OCI-M1 (cell line): Measurements from ENCODE around the gene ARFGAP2.

ENCODE experiments used
- DNase-seq: peaks from one replicate; lab custom pipeline; 2025; lab: John Stamatoyannopoulos, UW

Gene ARFGAP2

DNA sequence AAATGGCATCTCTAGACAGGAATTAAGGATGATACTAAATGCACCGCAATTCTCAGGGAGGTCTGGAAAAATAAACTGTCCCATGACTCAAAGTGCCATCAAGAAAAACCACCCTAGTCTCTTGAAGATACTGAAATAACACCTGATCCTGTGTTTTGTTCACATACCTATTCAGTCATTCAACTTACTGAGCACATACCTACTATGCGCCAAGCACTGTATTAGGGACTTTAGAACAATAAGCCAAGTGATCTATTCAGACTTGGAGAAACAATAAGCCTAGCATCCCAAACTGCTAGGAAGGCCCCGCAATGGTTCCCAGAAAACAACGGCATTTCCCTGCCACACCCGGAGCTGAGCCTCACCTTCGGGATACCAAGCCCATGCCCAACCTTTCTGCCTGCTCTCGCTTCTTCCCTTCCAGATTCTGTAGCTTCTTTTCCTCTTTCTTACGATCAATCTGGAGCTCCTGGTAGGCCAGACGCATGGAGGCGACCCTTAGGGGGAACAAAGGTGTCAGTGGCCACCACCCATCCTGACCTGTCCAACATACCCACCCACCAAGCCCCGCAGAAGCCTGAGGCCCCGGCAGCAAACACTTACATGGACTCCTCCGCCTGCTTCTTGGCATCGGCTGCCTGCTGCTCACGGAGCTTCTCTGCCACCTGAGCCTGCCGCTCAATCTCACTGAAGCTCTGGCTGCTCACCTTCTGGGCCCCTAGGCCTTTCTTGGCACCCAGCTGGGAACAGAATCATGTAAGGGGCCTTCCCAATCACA, 5.4 kb downstream of the ARFGAP2 start:
- no peak for DNase-seq

DNA sequence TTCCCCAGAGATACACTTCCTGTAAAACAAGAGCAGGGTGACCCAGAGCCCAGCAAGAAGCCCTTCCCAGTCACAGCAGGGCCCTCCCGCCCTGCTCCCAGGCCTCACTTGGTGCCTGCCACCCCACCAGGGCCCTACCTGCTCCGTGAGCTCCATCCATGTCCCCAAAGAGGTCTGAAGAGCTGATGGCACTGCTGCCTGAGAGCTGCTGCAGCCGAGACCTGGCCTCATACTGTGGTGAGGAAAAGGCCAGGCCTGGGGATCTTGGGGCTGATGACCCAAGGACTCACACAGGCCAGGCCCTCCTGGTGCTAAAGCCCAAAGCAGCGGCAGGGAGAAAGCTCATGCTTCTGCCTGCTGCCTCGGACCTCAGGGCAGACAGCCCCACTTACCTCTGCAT, 10.3 kb downstream of the ARFGAP2 start:
- no peak for DNase-seq

DNA sequence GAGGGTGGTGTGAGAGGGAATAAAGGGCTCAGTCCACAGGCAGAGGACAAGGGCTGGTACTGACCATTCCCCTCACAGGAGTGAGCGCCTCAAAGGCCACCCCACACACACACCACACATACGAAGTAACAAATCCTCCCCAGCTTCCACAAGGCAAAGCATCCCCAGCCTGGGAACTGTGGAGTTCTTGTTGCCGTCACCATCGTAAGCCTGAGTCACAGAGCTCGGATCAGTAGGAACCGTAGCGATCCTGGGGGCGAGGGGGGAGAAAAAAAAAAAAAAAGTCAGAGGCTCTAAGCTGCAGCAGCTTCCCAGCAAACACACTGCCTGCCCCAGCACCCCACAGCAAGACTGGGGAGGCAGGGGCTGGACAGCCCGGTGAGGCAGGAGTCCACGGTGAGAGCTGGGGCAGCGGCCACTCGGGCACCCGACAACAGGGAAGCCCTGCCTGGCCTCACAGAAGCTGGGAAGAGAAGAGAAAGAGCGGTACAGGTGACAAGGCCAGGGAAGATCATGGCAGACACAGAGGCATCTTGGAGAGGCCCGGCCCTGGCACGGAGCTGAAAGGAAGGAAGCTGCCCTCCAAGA, 11.3 kb downstream of the ARFGAP2 start:
- no peak for DNase-seq

DNA sequence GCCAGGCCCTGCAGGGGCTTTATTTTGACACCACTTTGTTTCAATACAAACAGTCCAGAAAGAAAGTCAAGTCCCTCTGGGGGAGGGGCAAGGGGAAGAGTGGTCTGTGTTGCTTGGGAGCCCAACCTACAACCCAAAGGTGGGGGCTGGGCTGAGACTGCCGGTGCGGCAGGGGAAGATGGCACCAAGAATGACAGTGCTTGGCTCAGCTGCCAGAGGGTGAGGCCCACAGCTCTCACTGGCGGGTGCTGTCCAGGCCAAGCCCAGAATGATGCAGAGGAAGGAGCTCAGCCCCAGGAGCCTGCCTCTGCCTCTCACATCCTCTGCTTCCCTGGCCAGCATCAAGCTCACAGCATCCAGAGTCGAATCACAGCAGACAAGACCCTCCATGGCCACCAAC, 12.4 kb downstream of the ARFGAP2 start:
- DNase-seq, result no peak

DNA sequence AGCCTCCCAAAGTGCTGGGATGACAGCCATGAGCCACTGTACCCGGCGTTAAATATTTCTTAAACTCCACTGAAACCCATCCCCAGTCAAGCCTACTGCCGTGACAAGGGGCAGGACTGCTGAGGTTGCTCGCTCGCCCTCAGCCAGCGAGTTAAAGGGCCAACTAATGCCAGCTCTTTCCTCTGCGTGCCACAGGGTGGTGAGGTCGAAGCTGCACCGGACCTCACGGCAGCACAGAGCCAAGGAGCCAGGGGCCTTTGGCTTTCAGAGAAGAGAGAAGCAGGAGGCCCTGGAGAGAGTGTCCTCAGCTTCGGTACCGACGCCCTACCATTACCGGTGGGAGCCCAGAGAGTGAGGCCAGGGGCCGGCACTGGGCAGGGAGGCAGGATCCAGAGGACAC, 12.8 kb downstream of the ARFGAP2 start:
- no peak for DNase-seq

DNA sequence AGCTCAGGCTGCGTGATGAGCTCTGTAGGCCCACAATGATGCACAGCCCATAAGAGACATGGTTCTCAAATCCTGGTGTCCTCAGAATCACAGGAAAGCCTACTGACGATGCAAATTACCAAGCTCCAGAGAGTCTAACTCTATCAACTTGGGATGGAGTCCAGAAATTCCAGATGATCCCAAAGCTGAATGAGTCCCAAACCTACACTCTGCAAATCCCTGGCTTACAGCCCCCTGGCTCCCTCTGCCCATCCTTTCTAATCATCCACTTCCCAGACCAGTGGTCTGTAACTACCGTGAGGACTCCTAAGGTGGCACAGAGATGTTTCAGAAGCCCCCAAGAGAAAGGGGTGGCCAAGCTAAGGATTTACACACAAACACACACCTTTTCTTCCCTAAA, 13.5 kb downstream of the ARFGAP2 start:
- no peak for DNase-seq

DNA sequence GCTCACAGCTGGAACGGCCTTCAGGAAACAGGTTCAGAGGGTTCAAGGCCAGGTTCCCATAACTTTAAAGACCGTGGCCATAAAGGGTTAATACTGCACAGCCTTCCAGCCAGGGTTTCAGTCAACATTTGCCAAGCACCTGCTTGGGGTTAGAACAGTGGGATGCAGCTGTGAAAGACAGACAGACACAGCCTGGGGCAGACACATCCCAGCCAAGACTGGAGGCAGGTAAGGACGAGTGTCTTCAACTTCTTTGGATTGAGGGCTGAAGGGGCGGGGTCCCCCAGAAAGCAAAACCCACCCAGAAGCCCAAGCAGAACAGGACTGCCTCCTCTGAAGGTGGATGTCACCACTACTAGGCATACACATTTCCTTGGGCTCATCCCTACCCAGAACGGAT, 14.3 kb downstream of the ARFGAP2 start:
- DNase-seq, result no peak

DNA sequence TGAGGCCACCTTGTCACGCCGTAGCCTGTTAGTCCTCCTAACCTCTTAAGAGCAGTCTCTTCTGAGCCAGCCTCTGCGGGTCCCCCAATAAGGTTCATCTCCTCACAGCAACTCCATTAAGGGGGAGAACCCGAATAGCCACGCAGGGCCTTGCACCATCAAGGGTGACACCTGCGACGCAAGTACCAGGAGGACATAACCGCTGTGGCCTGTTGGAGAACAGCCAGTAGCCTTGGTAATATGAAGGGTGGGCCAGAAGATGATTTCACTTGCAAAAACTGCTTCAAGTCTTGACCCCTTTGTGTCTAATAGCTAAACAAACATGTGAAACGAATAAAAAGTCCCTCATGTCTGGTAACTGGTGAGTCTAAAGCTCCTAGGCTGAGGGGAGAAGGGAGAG, 14.8 kb downstream of the ARFGAP2 start:
- no peak for DNase-seq

DNA sequence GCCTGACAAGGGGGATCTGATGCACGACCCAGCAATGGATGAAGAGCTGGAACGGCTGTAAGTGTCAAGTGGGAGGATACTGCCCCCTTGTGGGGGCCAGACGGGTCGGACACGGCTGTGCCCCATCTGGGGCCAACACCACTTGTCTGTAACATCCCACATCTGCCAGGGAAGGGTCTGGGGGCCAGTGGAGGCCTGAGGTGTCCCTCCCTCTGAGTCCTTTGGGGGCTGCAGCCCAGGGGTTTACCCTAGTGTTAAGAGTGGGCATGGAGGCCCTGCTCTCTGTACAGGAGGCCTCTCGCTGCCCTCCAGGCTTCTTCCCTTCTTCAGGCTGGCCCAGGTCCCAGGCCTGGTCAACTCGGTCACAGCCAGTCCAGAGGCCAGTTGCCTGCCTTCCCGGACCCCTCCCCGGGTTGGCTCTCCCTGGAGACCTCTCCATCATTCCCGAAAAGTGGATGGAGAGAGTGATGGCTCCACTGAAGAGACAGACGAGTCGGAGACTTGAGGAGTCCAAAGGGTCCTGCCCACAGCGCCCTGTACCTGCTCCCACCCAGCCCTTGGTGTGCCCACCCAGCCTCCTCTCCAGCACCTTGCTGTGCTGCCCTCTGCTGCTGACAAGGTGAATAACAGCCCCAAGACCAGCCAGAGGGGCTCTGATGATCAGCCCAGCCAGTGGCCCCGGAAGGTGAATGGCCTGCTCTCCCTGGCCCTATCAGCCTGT, 15.4 kb downstream of the ARFGAP2 start:
- peak; percentile 70 for DNase-seq

DNA sequence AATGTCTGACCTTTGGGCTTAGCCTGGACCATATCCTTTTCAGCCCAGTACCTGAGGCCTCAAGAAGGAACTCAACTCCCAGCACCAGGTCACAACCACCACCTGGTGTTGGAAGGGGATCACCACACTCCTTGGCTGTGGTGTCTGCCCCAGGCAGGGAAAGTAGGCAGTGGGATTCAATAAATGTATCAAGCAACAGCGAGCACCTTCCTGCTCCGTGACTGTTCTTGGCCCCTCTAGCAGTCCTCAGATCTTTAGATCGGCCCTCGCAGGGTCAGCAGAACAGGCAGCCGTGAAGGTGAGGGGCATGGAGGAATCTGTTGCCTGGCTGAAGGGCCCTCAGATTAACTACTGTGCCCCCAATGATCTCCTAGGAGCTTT, 15.9 kb downstream of the ARFGAP2 start:
- DNase-seq, result no peak

DNA sequence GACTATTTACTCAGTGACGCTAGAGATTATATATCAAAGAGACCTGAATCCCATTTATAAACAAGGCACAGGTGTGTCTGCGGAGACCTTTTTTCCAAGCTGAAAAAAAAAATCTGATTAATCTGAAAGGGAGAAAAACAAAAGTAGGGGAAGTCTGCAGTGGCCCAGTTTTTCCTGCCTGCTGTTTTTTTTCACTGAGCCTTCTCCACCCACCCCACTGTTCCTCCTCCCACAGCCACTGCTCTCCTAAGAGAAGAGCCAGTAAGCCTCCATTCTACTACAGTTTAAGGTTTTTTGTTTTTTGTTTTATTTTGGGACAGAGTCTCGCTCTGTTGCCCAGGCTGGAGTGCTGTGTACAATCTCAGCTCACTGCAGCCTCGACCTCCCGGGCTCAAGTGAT, 18.4 kb downstream of the ARFGAP2 start:
- no peak for DNase-seq

DNA sequence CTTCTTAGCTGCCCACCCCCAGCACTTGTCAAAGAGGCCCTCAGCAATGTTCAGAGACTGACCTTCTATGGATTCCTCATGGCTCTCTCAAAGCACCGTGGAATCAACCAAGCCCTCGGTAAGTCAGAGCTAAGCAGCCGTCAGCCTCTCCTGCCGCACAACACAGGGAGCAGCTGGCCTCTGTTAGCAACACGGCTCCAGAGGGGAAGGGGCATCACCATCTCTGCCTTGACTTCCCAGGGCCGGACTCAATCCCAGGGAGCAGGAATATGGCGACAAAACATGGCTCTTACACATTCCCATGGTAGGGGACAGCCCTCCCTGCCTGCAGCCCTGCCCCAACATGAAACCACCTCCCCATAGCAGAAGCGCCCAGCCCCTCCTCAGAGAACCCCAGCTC, 18.9 kb downstream of the ARFGAP2 start:
- no peak for DNase-seq

DNA sequence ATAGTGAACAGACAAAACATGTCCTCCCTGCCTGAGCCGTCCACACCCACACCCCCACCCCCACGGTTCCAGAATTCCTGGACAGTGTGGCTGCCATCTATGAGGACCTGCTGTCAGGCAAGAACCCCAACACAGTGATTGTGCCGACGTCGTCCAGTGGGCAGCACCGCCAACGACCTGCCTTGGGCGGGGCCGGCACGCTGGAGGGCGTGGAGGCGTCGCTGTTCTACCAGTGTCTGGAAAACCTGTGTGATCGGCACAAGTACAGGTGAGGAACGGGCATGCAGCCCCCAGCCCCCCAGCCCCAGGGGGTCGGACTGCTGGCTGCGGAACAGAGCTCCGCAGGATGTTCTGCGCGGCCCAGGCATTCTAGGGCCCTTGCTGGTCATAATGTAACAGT, 19.7 kb downstream of the ARFGAP2 start:
- no peak for DNase-seq

DNA sequence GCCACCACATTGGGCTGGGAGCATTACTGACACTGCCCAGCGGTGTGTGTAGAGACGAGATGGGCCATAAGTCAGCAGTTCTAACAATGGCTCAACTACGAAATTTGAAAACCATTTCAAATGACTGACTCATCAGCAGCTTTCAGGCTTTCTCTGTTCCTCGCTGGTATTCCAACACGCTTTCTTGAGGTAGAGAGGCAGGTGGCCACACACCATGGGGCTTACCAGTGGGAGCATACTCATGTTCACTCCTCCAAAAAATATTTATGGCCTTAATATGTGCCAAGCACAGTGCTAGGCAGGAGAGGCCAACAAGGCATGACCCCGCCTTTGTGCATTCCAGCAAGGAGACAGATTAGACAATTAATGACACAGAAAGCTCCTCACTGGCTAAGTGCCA, 20.3 kb downstream of the ARFGAP2 start:
- DNase-seq, result no peak

DNA sequence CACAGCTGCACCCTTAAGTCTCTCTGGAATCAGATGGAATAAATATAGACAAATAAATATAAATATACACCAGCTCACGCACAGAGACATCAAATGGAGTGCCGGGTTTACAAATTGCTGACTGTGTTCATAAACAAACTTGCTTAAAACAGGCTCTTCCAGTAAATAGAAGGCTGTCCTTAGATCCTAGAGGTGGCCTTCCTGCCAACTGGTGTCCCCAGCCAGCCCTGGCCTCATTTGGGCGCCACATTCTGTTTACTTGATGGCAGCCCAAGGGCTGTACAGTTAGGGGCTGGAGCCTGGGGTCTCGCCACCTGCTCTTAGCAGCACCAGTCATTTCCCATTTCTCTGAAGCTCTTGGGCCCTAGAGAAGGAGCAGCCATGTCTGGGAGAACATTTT, 20.8 kb downstream of the ARFGAP2 start:
- no peak for DNase-seq

DNA sequence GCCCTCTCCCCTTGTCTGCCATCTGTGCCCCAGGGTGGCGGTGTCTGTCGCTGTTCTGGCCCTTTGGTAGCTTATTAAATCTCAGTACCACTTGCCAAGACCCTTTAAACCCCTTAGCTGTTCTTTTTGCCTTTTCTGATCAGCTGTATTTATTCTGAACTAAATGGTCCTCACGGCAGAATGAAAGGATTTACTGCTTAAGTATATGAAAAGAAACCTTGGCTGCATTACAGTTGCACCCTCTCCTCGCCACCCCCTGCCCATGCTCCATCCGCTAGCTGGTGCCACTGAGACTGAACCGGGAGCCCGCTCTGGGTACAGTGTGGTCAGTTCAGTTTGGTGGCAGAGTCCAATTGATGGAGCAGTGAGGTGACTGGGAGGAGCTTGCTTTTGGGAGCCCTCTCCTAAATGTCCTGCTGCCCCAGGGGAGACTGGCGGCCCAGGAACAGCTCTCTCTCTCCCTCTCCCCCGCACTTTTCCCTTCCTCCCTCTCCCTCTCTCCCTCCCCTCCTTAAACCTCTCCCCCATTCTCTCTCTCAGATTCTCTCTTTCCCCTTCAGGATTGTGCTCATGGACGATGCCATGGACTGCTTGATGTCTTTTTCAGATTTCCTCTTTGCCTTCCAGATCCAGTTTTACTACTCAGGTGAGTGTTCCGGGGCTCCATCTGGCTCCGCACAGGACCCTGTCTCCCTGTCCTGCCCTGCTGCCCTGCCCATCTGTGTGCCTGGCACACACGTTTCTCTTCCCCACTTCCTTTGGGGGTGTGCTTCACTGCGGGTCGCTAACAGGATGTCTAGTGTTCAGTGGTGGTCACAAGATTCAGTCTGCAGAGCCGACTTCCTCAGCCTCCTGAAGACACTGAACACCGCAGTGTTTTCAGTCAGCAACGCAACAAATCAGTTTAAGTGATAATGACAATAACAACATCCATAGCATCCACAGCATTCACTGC, 21.8 kb downstream of the ARFGAP2 start:
- DNase-seq, result no peak

DNA sequence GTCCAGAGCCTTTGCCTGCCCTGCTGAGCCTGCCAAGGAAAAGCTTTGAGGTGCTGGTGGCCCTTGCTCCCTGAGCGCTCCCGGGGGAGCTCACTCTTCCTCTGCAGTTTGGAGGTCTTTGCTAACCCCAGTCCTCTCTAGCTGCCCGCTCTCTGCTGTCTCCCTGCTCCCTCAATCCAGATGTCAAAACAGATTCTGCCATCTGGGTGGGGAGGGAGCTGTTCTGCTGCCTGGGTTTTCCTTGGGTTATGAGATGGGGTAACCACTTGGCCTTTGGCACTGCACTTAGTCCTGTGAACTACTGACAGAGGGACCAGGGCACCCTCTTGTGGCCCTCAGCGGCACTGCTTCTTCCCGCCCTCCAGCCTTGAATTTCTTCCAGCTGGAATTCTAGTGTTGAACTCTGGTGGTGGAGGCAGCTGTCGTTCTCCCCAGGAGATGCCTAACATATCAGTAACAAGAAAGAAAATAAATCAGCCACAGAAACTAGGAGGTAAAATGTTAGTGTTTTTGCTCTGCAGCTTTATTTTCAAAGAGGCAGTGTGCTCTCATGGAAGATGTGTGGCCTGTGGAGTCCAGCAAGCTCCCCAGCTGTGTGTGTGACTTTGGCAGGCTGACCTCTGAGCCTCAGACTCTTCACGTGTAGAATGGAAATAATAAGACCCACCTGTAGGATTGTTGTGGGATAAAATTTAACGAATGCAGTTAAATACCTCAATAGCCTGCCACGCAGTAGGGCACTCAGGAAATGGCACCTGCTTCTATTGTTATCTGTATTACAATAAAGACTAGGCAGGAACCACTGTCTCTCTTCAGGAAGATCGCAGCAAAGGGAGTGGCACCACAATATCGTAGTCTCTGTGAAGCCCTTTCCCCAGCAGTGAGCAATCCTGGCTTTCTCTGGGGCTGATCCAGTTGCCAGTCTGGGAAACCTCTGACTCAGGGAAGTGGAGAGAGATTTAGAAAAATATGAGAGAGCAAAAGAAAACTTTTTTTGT, 23.4 kb downstream of the ARFGAP2 start:
- DNase-seq, result peak; percentile 83

DNA sequence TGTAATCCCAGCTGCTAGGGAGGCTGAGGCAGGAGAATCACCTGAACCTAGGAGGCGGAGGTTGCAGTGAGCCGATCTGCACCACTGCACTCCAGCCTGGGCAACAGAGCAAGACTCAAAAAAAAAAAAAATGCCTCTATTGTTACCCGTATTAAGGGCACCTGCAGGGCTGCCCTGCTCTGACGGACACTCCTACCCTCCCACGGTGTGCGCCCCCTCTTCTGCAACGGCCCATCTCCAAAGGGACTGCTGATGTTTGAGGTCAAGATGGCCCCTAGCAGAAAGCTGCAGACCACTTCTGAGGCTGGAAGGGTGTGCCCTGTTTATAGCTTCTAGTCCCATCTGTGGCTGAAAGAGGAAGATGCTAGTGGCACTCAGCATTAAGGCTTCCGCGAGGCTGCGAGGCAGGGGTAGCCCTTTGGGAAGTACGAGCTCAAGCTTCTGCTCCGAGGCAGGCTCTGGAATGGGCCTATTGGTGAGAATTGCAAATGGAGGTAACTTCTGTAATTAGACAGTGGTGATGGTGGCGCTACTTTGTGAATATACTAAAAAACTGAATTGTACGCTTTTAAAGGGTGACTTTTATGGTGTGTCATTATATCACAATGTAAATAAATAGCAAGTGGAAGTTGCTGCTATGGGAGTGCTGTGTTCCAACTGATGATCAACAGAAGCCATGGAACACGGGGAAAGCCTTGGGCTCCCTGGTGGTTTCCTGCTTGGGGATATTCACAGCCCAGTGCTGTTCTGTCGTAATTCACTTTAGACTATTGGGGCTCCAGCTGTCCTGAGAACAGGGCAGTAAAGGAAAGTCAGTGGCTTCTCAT, 24.3 kb downstream of the ARFGAP2 start:
- no peak for DNase-seq

DNA sequence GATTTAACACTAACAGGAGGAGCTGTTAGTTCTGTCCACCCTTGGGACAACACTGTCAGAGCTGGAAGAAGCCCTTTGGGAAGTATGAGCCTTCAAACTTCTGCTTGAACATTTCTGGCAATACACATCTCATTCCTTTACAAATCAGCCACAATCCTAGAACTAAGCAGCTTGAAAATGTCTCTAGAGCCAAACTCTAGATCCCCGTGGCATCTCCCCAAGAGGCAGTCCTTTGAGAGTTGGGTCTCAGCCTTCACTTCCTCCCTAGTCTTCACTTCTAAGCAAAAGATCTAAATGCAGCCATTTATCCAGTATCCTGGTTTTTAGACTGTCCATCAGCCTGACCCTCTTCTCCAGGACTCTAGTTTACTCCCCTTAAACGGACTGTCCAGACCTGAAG, 26.9 kb downstream of the ARFGAP2 start:
- DNase-seq, result no peak

DNA sequence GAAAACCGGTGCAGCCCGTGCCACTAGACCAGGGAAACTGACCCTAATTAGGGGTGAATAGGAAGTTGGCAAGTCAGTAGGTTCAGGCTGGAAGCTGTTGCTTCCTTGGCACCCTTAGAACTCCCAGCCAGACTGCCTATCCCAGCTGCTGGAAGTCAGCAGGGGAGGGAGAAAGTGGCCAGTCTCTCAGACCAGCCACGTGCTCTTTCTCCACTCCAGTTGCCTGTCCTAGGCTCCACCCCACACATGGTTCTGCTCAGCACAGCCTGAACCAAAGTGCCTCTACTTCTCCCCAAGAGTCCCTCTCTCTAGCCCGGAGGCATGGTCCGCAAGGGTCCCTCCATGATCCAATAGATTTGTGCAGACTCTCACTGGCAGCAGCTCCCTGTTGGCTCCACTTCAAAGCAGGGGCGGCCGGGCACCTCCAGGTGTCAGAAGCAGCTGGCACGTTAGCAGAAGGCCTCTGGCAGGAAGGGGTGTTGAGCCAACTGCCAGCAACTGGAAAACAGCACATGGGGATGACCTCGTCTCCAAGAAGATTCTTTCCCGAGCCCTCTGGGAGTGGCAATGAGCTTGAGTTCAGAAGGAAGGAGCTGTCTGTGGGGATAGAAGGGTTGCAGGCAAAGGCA, 27.7 kb downstream of the ARFGAP2 start:
- no peak for DNase-seq
